GM12878 (cell line): ENCODE measurements around the gene TYW1B. TPM values are rescaled to one million over a fixed set of nuclear protein-coding genes. Genes with fewer than 3 reads are reported as not detected.
"Not testable (repeated sequence)": the region's sequence is repeated elsewhere in the genome, so short reads cannot be mapped to it uniquely, and the experiment has no call there.

Experiments
- ATAC-seq: fragments of 200-7000 bp; cut with Tn5 transposase; 3 replicates; pipeline ENCODE4 v1.9.1; 2020; ENCODE audit warnings: mild to moderate bottlenecking, moderate library complexity
- BruUV-seq: library from RNA; stranded (reverse); fragments of 400-500 nt; replicated peaks from 2 replicates; lab custom pipeline; 2021; lab: Mats Ljungman, UMichigan
- CTCF ChIA-PET: fragments of 300-600 bp; sonication (Branson Sonifier 250); formaldehyde crosslinking; extraction: SDS; loops from one replicate; lab custom pipeline; 2021; ENCODE audit warnings: inconsistent platforms; lab: Yijun Ruan, JAX
- POLR2A ChIA-PET: fragments of 350-600 bp; formaldehyde crosslinking; extraction: SDS; loops from one replicate; lab custom pipeline; 2021; ENCODE audit warnings: inconsistent platforms; lab: Charles Lee
- RAD21 ChIA-PET: fragments of 300-600 bp; sonication (Branson Sonifier 250); formaldehyde crosslinking; loops from one replicate; lab custom pipeline; 2023; ENCODE audit warnings: antibody characterized with exemption; ENCODE audit not compliant: unreplicated experiment; lab: Charles Lee
- SMC1A ChIA-PET: fragments of 300-600 bp; sonication (Branson Sonifier 250); formaldehyde crosslinking; loops from one replicate; lab custom pipeline; 2023; ENCODE audit not compliant: unreplicated experiment, uncharacterized antibody; lab: Charles Lee
- DNase-seq: peaks from one replicate; pipeline ENCODE4 v3.0.0-alpha.2; 2011; ENCODE audit warnings: low read depth, low spot score
- FAIRE-seq: peaks from 3 replicates; lab custom pipeline; 2011; peaks lifted over from hg19 to GRCh38; lab: Jason Lieb, UNC
- H2AFZ ChIP-seq: 2 replicates; pipeline ENCODE4 v1.6.0; 2011; ENCODE audit warnings: low read depth, low read length, control low read depth; ENCODE audit not compliant: control insufficient read depth
- H3K27ac ChIP-seq: 2 replicates; pipeline ENCODE4 v1.5.1; 2011; ENCODE audit warnings: control low read depth; ENCODE audit not compliant: control insufficient read depth, insufficient read depth
- H3K27me3 ChIP-seq, 2 experiments: replicated peaks in 1 of 2; 2 replicates each; pipeline versions ENCODE4 v1.6.0 to v1.6.1; 2011; ENCODE audit warnings: low read length in 1 of 2; ENCODE audit not compliant: control insufficient read depth in 2 of 2, insufficient read depth in 2 of 2
- H3K36me3 ChIP-seq, 2 experiments: 2 replicates each; pipeline ENCODE4 v1.5.1; 2011; ENCODE audit warnings: low read length in 1 of 2; ENCODE audit not compliant: control insufficient read depth in 2 of 2, insufficient read depth in 2 of 2
- H3K4me1 ChIP-seq: 2 replicates; pipeline ENCODE4 v1.6.1; 2011; ENCODE audit warnings: mild to moderate bottlenecking, low read length, moderate library complexity, mixed read lengths; ENCODE audit not compliant: control insufficient read depth, insufficient read depth
- H3K4me2 ChIP-seq: 2 replicates; pipeline ENCODE4 v1.6.0; 2011; ENCODE audit warnings: control low read depth; ENCODE audit not compliant: control insufficient read depth, insufficient read depth
- H3K4me3 ChIP-seq: fragments of 200-600 bp; sonication (generic); 2 replicates; pipeline ENCODE4 v1.5.1; 2016
- H3K79me2 ChIP-seq: 2 replicates; pipeline ENCODE4 v1.6.0; 2011; ENCODE audit warnings: low read length; ENCODE audit not compliant: control insufficient read depth, insufficient read depth
- H3K9ac ChIP-seq: 2 replicates; pipeline ENCODE4 v1.8.0; 2011; ENCODE audit warnings: low read length, control low read depth, mixed read lengths; ENCODE audit not compliant: control insufficient read depth, insufficient read depth
- H3K9me3 ChIP-seq: replicated peaks from 3 replicates; pipeline ENCODE4 v1.5.1; 2011; ENCODE audit warnings: mild to moderate bottlenecking, low read length; ENCODE audit not compliant: control insufficient read depth, insufficient read depth
- H4K20me1 ChIP-seq: 2 replicates; pipeline ENCODE4 v1.6.0; 2011; ENCODE audit not compliant: control insufficient read depth, insufficient read depth
- WGBS: methylation state at CpG from one replicate; pipeline ENCODE4 v1.1.6; 2016; ENCODE audit warnings: low lambda C conversion rate; ENCODE audit not compliant: insufficient replicate concordance, insufficient coverage; ENCODE audit errors: missing lambda C conversion rate; 5-methylcytosine and 5-hydroxymethylcytosine counted together
- in situ Hi-C: fragments of 300-500 bp; cut with MboI; formaldehyde crosslinking; loops from 9 replicates; pipeline ENCODE4 v1.14.3; 2018; ENCODE audit warnings: mixed read lengths
- intact Hi-C: fragments of 100-400 bp; cut with micrococcal nuclease; formaldehyde crosslinking; loops from one replicate; pipeline ENCODE4 v1.14.2; 2022; ENCODE audit not compliant: unreplicated experiment
- polyA plus RNA-seq, 11 experiments: library from polyadenylated mRNA; depleted of rRNA in 4 of 11; unstranded in 6 of 11; stranded (reverse) in 5 of 11; fragments of >200 nt; fragmentation: Nextera tagmentation in 4 of 11; fragmentation: Illumina TruSeq in 1 of 11; extraction: Ambion mirVana in 4 of 11; extraction: Trizol in 1 of 11; gene quantifications; 1 replicate in 1 of 11; 2 replicates in 10 of 11; pipeline versions ENCODE4 v1.2.1 to v1.2.3, GENCODE V29; 2011 to 2016; ENCODE audit warnings: inconsistent platforms in 2 of 11, missing spikeins in 2 of 11, low read depth in 1 of 11
- total RNA-seq, 4 experiments: library from RNA; depleted of rRNA in 3 of 4; stranded (reverse); fragments of >200 nt in 3 of 4; fragmentation: Illumina TruSeq in 1 of 4; extraction: Trizol in 1 of 4; gene quantifications; 2 replicates each; pipeline versions ENCODE4 v1.2.1 to v1.2.3, GENCODE V29; 2013 to 2021

The TYW1B gene
- total and polyA plus RNA-seq, 10 of the 15 experiments (the other 5 are each of a cell fraction or from before 2014, with no cell fraction given), result 3.5 to 6.6 (median 5.3) TPM

- H3K4me3 ChIP-seq, FAIRE-seq, H4K20me1 ChIP-seq, ATAC-seq, H3K4me2 ChIP-seq, POLR2A ChIA-PET, H3K9ac ChIP-seq, BruUV-seq, H3K79me2 ChIP-seq, CTCF ChIA-PET, H3K27me3 ChIP-seq, H3K27ac ChIP-seq, H3K9me3 ChIP-seq, DNase-seq, H3K36me3 ChIP-seq, SMC1A ChIA-PET, intact Hi-C loops, in situ Hi-C loops, H3K4me1 ChIP-seq, H2AFZ ChIP-seq, RAD21 ChIA-PET: not testable (repeated sequence)
- 100% methylated on average over 3 of the region's 3 CpGs for WGBS
These were observed 240.7 kb downstream of the TYW1B start for GRCh38 chr7:72587267-72587666.

- DNase-seq, H2AFZ ChIP-seq, H3K27ac ChIP-seq, H3K9ac ChIP-seq, H3K4me3 ChIP-seq, RAD21 ChIA-PET, H3K36me3 ChIP-seq, SMC1A ChIA-PET, H3K4me1 ChIP-seq, H3K9me3 ChIP-seq, in situ Hi-C loops, CTCF ChIA-PET, ATAC-seq, FAIRE-seq, H3K4me2 ChIP-seq, intact Hi-C loops, H3K79me2 ChIP-seq, POLR2A ChIA-PET, BruUV-seq, H4K20me1 ChIP-seq, H3K27me3 ChIP-seq: not testable (repeated sequence)
- 97% methylated on average over 8 of the region's 8 CpGs for WGBS
These were observed 243.4 kb downstream of the TYW1B start for GRCh38 chr7:72584576-72584975.

GRCh38 chr7:72583620-72584361 is 244.2 kb downstream of the TYW1B start:
- 65% methylated on average over 3 of the region's 3 CpGs for WGBS
- in situ Hi-C loops, intact Hi-C loops, H3K27me3 ChIP-seq, H4K20me1 ChIP-seq, H3K4me3 ChIP-seq, H3K4me1 ChIP-seq, H3K9me3 ChIP-seq, POLR2A ChIA-PET, BruUV-seq, CTCF ChIA-PET, H3K36me3 ChIP-seq, ATAC-seq, SMC1A ChIA-PET, FAIRE-seq, H3K4me2 ChIP-seq, RAD21 ChIA-PET, DNase-seq, H2AFZ ChIP-seq, H3K9ac ChIP-seq, H3K79me2 ChIP-seq, H3K27ac ChIP-seq: not testable (repeated sequence)

GRCh38 chr7:72580142-72580770 is 247.7 kb downstream of the TYW1B start:
- BruUV-seq, result not testable (repeated sequence)

More at GRCh38 chr7:72580142-72580770, 247.7 kb downstream of the TYW1B start:
- H3K79me2 ChIP-seq, SMC1A ChIA-PET, RAD21 ChIA-PET, H3K27ac ChIP-seq, intact Hi-C loops, in situ Hi-C loops, H3K36me3 ChIP-seq, H3K9me3 ChIP-seq, H3K4me3 ChIP-seq, POLR2A ChIA-PET, H3K27me3 ChIP-seq, FAIRE-seq, H3K4me1 ChIP-seq, H4K20me1 ChIP-seq, H3K9ac ChIP-seq, H3K4me2 ChIP-seq, H2AFZ ChIP-seq, CTCF ChIA-PET, DNase-seq, ATAC-seq: not testable (repeated sequence)
- WGBS, result 97% methylated on average over 9 of the region's 9 CpGs
